ENCODE data around the gene C11orf86.

C11orf86 gene

GRCh38 chr11:67024410-67024809 is 49.3 kb downstream of the C11orf86 start:
- DNase-seq (ENCODE audit: low read depth) = no peak
- TF ChIP-seq CTCF (IDR thresholded peaks at IDR 0.05; ENCODE audit: low read length, missing control alignments) = no peak

GRCh38 chr11:67024966-67025365 is 49.9 kb downstream of the C11orf86 start:
- no peak for DNase-seq (ENCODE audit: low read depth)
- H3K4me3 ChIP-seq (replicated peaks; ENCODE audit: low read depth, low read length) = no peak overlapping the region
- no peak for TF ChIP-seq CTCF (IDR thresholded peaks at IDR 0.05; ENCODE audit: low read length, missing control alignments)

More at GRCh38 chr11:67024410-67024809, 49.3 kb downstream of the C11orf86 start:
- no peak overlapping the region for H3K4me3 ChIP-seq (replicated peaks; ENCODE audit: low read depth, low read length)

GRCh38 chr11:67025750-67026149 is 50.6 kb downstream of the C11orf86 start:
- no peak overlapping the region for H3K4me3 ChIP-seq (replicated peaks; ENCODE audit: low read depth, low read length)
- DNase-seq (ENCODE audit: low read depth) = no peak
- TF ChIP-seq CTCF (IDR thresholded peaks at IDR 0.05; ENCODE audit: low read length, missing control alignments) = no peak

All from fibroblast of pulmonary artery (primary cell).